H9 (cell line): ENCODE results near the gene FOLR3. TPM values are rescaled to one million over a fixed set of nuclear protein-coding genes. Genes with fewer than 3 reads are reported as not detected.

Source experiments
- DNase-seq: peaks from one replicate; pipeline ENCODE4 v3.0.0-alpha.2; 2017
- H2AFZ ChIP-seq: one replicate; pipeline ENCODE4 v1.6.1; 2013; ENCODE audit warnings: mild to moderate bottlenecking, low read length, control low read depth, moderate library complexity
- H2AK5ac ChIP-seq: 2 replicates; pipeline ENCODE4 v1.6.1; 2013; ENCODE audit warnings: low read length, control low read depth, mixed read lengths; ENCODE audit not compliant: insufficient read length
- H2BK120ac ChIP-seq: one replicate; pipeline ENCODE4 v1.6.1; 2013; ENCODE audit warnings: low read depth, mild to moderate bottlenecking, low read length, control low read depth, inconsistent platforms; ENCODE audit not compliant: poor library complexity, severe bottlenecking
- H2BK12ac ChIP-seq: 2 replicates; pipeline ENCODE4 v1.6.1; 2013; ENCODE audit warnings: low read length, control low read depth, mixed read lengths, low read depth; ENCODE audit not compliant: insufficient read length
- H2BK15ac ChIP-seq: 2 replicates; pipeline ENCODE4 v1.6.1; 2013; ENCODE audit warnings: low read depth, low read length, control low read depth
- H2BK20ac ChIP-seq: one replicate; pipeline ENCODE4 v1.6.1; 2013; ENCODE audit warnings: low read depth, mild to moderate bottlenecking, low read length, control low read depth, inconsistent platforms; ENCODE audit not compliant: poor library complexity, severe bottlenecking
- H2BK5ac ChIP-seq: 2 replicates; pipeline ENCODE4 v1.6.1; 2013; ENCODE audit warnings: low read length, control low read depth, mixed read lengths; ENCODE audit not compliant: insufficient read length
- H3K14ac ChIP-seq: 2 replicates; pipeline ENCODE4 v1.6.1; 2013; ENCODE audit warnings: low read length, control low read depth; ENCODE audit not compliant: insufficient read depth
- H3K18ac ChIP-seq: 2 replicates; pipeline ENCODE4 v1.6.1; 2013; ENCODE audit warnings: low read depth, mild to moderate bottlenecking, mixed read lengths, low read length, control low read depth; ENCODE audit not compliant: insufficient read length
- H3K23ac ChIP-seq: 2 replicates; pipeline ENCODE4 v1.6.1; 2013; ENCODE audit warnings: low read length, control low read depth, mixed read lengths, low read depth; ENCODE audit not compliant: insufficient read length
- H3K23me2 ChIP-seq: 2 replicates; pipeline ENCODE4 v1.6.1; 2013; ENCODE audit warnings: low read depth, mild to moderate bottlenecking, mixed read lengths, low read length, control low read depth; ENCODE audit not compliant: insufficient read length, poor library complexity, severe bottlenecking
- H3K27ac ChIP-seq: 2 replicates; pipeline ENCODE4 v1.5.1; 2013; ENCODE audit warnings: low read length, control low read depth, mixed read lengths, low read depth; ENCODE audit not compliant: insufficient read length
- H3K27me3 ChIP-seq: 2 replicates; pipeline ENCODE4 v1.6.1; 2013; ENCODE audit warnings: low read length, control low read depth, inconsistent platforms; ENCODE audit not compliant: insufficient read depth
- H3K4ac ChIP-seq: 2 replicates; pipeline ENCODE4 v1.6.1; 2013; ENCODE audit warnings: low read depth, mild to moderate bottlenecking, control low read depth, inconsistent platforms, low read length, moderate library complexity
- H3K4me1 ChIP-seq: 2 replicates; pipeline ENCODE4 v1.6.1; 2013; ENCODE audit warnings: low read length, control low read depth, inconsistent platforms; ENCODE audit not compliant: insufficient read depth
- H3K4me2 ChIP-seq: 2 replicates; pipeline ENCODE4 v1.6.1; 2013; ENCODE audit warnings: low read length, control low read depth, mixed read lengths; ENCODE audit not compliant: insufficient read length, insufficient read depth
- H3K56ac ChIP-seq: 2 replicates; pipeline ENCODE4 v1.6.1; 2013; ENCODE audit warnings: low read depth, mild to moderate bottlenecking, mixed read lengths, low read length, control low read depth; ENCODE audit not compliant: insufficient read length
- H3K79me1 ChIP-seq: 2 replicates; pipeline ENCODE4 v1.6.1; 2013; ENCODE audit warnings: low read depth, mild to moderate bottlenecking, moderate library complexity, low read length, control low read depth, inconsistent platforms; ENCODE audit not compliant: insufficient read depth, poor library complexity, severe bottlenecking
- H3K79me2 ChIP-seq: 2 replicates; pipeline ENCODE4 v1.6.1; 2013; ENCODE audit warnings: low read length, control low read depth, inconsistent platforms; ENCODE audit not compliant: insufficient read depth
- H3K9ac ChIP-seq: 2 replicates; pipeline ENCODE4 v1.6.1; 2013; ENCODE audit warnings: low read length, control low read depth, mixed read lengths; ENCODE audit not compliant: insufficient read length; ENCODE audit errors: extremely low read depth
- H3K9me3 ChIP-seq: one replicate; pipeline ENCODE4 v1.6.1; 2013; ENCODE audit warnings: low read depth, low read length, inconsistent platforms; ENCODE audit not compliant: control insufficient read depth
- H3T11ph ChIP-seq: one replicate; pipeline ENCODE4 v1.6.1; 2013; ENCODE audit warnings: mild to moderate bottlenecking, low read length, control low read depth, inconsistent platforms
- H4K20me1 ChIP-seq: one replicate; pipeline ENCODE4 v1.6.1; 2013; ENCODE audit not compliant: control insufficient read depth, insufficient read length, insufficient read depth
- H4K5ac ChIP-seq: 2 replicates; pipeline ENCODE4 v1.6.1; 2013; ENCODE audit warnings: low read depth, mild to moderate bottlenecking, mixed read lengths, low read length, control low read depth; ENCODE audit not compliant: insufficient read length
- H4K8ac ChIP-seq: replicated peaks from 2 replicates; pipeline ENCODE4 v1.6.1; 2013; ENCODE audit warnings: low read length, control low read depth, mixed read lengths, low read depth; ENCODE audit not compliant: insufficient read length
- H4K91ac ChIP-seq: 2 replicates; pipeline ENCODE4 v1.6.1; 2013; ENCODE audit warnings: low read depth, mild to moderate bottlenecking, moderate library complexity, mixed read lengths, low read length, control low read depth; ENCODE audit not compliant: insufficient read length
- H3K27ac Mint-ChIP-seq, 3 experiments: 2 replicates in 2 of 3; 3 replicates in 1 of 3; pipeline ENCODE4 v1.8.0; 2020 to 2021; ENCODE audit warnings: mixed read lengths in 3 of 3, mild to moderate bottlenecking in 1 of 3, moderate library complexity in 1 of 3
- H3K27me3 Mint-ChIP-seq: 2 replicates; pipeline ENCODE4 v1.8.0; 2021; ENCODE audit warnings: low read depth, mild to moderate bottlenecking, moderate library complexity, mixed read lengths
- H3K36me3 Mint-ChIP-seq, 3 experiments: 2 replicates in 2 of 3; 3 replicates in 1 of 3; pipeline ENCODE4 v1.8.0; 2020 to 2021; ENCODE audit warnings: low read depth in 3 of 3, mixed read lengths in 3 of 3; ENCODE audit not compliant: insufficient read depth in 1 of 3
- H3K4me1 Mint-ChIP-seq, 2 experiments: 2 replicates each; pipeline ENCODE4 v1.8.0; 2020; ENCODE audit warnings: mixed read lengths in 2 of 2
- H3K4me3 Mint-ChIP-seq, 2 experiments: 2 replicates in 1 of 2; 3 replicates in 1 of 2; pipeline ENCODE4 v1.8.0; 2020 to 2021; ENCODE audit warnings: mild to moderate bottlenecking in 2 of 2, mixed read lengths in 2 of 2, moderate library complexity in 1 of 2
- H3K9me3 Mint-ChIP-seq, 2 experiments: 2 replicates in 1 of 2; 3 replicates in 1 of 2; pipeline ENCODE4 v1.8.0; 2020; ENCODE audit warnings: mild to moderate bottlenecking in 2 of 2, mixed read lengths in 2 of 2, moderate library complexity in 1 of 2
- WGBS: extraction: QIAGEN DNeasy Blood & Tissue Kit; methylation state at CpG from one replicate; pipeline ENCODE4 v1.1.7; 2013; ENCODE audit warnings: missing lambda C conversion rate, low lambda C conversion rate, mixed read lengths; ENCODE audit not compliant: insufficient read length; ENCODE audit errors: extremely low coverage; 5-methylcytosine and 5-hydroxymethylcytosine counted together
- total RNA-seq: library from RNA; stranded (reverse); gene quantifications from 2 replicates; pipeline ENCODE4 v1.2.1, GENCODE V29; 2021
- TF ChIP-seq, protein P1 (sequence below): fragments of 200-600 bp; sonication (generic); conservative IDR thresholded peaks from 3 replicates; pipeline ENCODE4 v1.8.0; 2021; ENCODE audit warnings: antibody characterized with exemption, mild to moderate bottlenecking

The FOLR3 gene
- total RNA-seq, 1 experiment from 2014 or later: not detected

DNA sequence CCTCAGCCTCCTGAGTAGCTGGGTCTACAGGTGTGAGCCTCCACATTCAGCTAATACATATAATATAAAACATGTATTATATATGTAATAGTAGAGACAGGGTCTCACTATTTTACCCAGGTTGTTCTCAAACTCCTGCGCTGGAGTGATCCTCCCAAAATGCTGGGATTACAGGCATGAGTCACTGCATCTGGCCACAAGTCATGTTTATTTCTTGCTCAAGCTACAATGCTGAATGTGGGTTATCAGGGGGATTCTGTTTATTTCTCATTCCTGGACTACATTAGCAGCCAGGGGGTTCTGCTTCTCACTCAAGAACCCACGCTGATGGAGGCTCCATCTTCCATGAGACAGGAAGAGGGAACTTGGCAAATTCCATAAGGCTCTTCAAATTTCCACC is 24.8 kb downstream of the FOLR3 start:
- no peak overlapping the region for H3K14ac ChIP-seq
- H3K4ac ChIP-seq: no peak overlapping the region
- H3K27me3 Mint-ChIP-seq: peaks cover 16% of the 10 kb centered on the region
- peaks cover 11% of the 10 kb centered on the region in 2 experiments; a peak in 3 of 5 replicates for H3K9me3 Mint-ChIP-seq
- no peak overlapping the region for H3K4me2 ChIP-seq
- no peaks in the 10 kb centered on the region for H3K79me1 ChIP-seq
- H2BK12ac ChIP-seq: no peak overlapping the region
- H3K79me2 ChIP-seq: no peaks in the 10 kb centered on the region
- no peak overlapping the region for H4K8ac ChIP-seq
- DNase-seq: no peak
- no peak overlapping the region for H3K27ac ChIP-seq
- no peak overlapping the region for H3K4me3 Mint-ChIP-seq
- no peaks in the 10 kb centered on the region for H3K4me1 ChIP-seq
- no peak overlapping the region for H3K27ac Mint-ChIP-seq
- no CpG with 5 or more reads among the region's 2 CpGs for WGBS
- H3K9ac ChIP-seq: no peak overlapping the region
- no peaks in the 10 kb centered on the region for H4K20me1 ChIP-seq
- no peak overlapping the region for H2BK20ac ChIP-seq
- no peaks in the 10 kb centered on the region for H3K9me3 ChIP-seq
- H4K5ac ChIP-seq: no peak overlapping the region
- no peaks in the 10 kb centered on the region; a peak in 1 of 7 replicates for H3K36me3 Mint-ChIP-seq
- H3K18ac ChIP-seq: no peak overlapping the region
- no peaks in the 10 kb centered on the region for H3K27me3 ChIP-seq
- H3K23me2 ChIP-seq: no peaks in the 10 kb centered on the region
- H3K4me1 Mint-ChIP-seq: no peaks in the 10 kb centered on the region
- no peak overlapping the region for H2BK120ac ChIP-seq
- TF ChIP-seq, protein P1, sequence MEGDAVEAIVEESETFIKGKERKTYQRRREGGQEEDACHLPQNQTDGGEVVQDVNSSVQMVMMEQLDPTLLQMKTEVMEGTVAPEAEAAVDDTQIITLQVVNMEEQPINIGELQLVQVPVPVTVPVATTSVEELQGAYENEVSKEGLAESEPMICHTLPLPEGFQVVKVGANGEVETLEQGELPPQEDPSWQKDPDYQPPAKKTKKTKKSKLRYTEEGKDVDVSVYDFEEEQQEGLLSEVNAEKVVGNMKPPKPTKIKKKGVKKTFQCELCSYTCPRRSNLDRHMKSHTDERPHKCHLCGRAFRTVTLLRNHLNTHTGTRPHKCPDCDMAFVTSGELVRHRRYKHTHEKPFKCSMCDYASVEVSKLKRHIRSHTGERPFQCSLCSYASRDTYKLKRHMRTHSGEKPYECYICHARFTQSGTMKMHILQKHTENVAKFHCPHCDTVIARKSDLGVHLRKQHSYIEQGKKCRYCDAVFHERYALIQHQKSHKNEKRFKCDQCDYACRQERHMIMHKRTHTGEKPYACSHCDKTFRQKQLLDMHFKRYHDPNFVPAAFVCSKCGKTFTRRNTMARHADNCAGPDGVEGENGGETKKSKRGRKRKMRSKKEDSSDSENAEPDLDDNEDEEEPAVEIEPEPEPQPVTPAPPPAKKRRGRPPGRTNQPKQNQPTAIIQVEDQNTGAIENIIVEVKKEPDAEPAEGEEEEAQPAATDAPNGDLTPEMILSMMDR: no peak
- H3K56ac ChIP-seq: no peak overlapping the region
- no peak overlapping the region for H2BK5ac ChIP-seq
- no peak overlapping the region for H3T11ph ChIP-seq
- no peak overlapping the region for H3K23ac ChIP-seq
- H2AFZ ChIP-seq: no peak overlapping the region
- no peak overlapping the region for H2BK15ac ChIP-seq
- H2AK5ac ChIP-seq: no peak overlapping the region
- no peak overlapping the region for H4K91ac ChIP-seq
